C4-2B (cell line): Measurements from ENCODE around the gene CTF1.
A peak's percentile ranks its signal among the peaks of the same experiment; 100 is the strongest.

Source experiments
- H3K27ac ChIP-seq: fragments of 450-650 bp; 2 replicates; pipeline ENCODE4 v1.5.1; 2017
- CTCF ChIP-seq: fragments of 450-650 bp; conservative IDR thresholded peaks from 2 replicates; pipeline ENCODE4 v1.5.1; 2017; ENCODE audit warnings: mild to moderate bottlenecking
- ZFX ChIP-seq: fragments of 450-650 bp; IDR thresholded peaks from 2 replicates; pipeline ENCODE4 v1.6.1; 2017

Gene CTF1

GRCh38 chr16:30918614-30919013 is 22.2 kb downstream of the CTF1 start:
- H3K27ac ChIP-seq = no peak overlapping the region
- TF ChIP-seq CTCF (no peak), ZFX (no peak)

GRCh38 chr16:30920891-30921290 is 24.5 kb downstream of the CTF1 start:
- H3K27ac ChIP-seq = peak overlapping the region; percentile 87
- TF ChIP-seq ZFX = no peak
- no peak for TF ChIP-seq CTCF

GRCh38 chr16:30921459-30921747 is 25.0 kb downstream of the CTF1 start:
- H3K27ac ChIP-seq = peak overlapping the region; percentile 87
- TF ChIP-seq ZFX (no peak), CTCF (no peak)

- TF ChIP-seq CTCF = peak; percentile 90
- TF ChIP-seq ZFX = no peak
- H3K27ac ChIP-seq = peak overlapping the region; percentile 87
These were observed 25.5 kb downstream of the CTF1 start for GRCh38 chr16:30921748-30922419.

GRCh38 chr16:30922420-30922959 is 26.1 kb downstream of the CTF1 start:
- peak overlapping the region; percentile 87 for H3K27ac ChIP-seq
- TF ChIP-seq ZFX (no peak), CTCF (no peak)

GRCh38 chr16:30922960-30923535 is 26.6 kb downstream of the CTF1 start:
- TF ChIP-seq ZFX (no peak), CTCF (no peak)
- H3K27ac ChIP-seq = peak overlapping the region; percentile 87

GRCh38 chr16:30923554-30924075 is 27.2 kb downstream of the CTF1 start, which contains the start of gene FBXL19:
TSS of gene FBXL19 (plus strand) at chr16:30923572. CDS start at chr16:30925755, 2,183 bp downstream.
- peak within 1 kb of the TSS; percentile 87 for H3K27ac ChIP-seq
- TF ChIP-seq CTCF (no peak), ZFX (no peak)
